T follicular helper cell (primary cell): ENCODE results near the gene KRTAP4-11.
"Not testable (repeated sequence)": the region's sequence is repeated elsewhere in the genome, so short reads cannot be mapped to it uniquely, and the experiment has no call there.

Experiments
- DNase-seq: peaks from one replicate; pipeline ENCODE4 v3.0.0-alpha.2; 2020; ENCODE audit warnings: low read depth

Gene KRTAP4-11

DNA sequence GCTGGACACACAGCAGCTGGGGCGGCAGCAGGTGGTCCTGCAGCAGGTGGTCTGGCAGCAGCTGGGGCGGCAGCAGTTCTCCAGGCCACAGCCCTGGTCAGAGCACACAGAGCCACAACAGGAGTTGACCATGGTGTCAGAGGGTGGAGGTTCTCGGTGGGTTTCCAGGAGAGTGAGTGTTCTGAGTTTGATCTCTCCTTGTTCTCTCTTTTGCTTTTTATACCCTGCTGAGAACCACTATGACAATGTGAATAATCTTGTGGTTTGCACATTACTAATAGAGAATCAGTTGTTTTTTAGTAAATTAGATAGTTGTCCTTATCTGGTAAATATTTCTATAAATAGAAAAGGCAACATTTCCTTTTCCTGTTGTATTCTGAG, 5.8 kb upstream of the KRTAP4-11 start, which contains the start of gene KRTAP4-12:
KRTAP4-12 (minus strand) TSS at position 192 of the 381 bp plus-strand sequence; CDS start at position 132, 60 bp downstream.
- not testable (repeated sequence) for DNase-seq

DNA sequence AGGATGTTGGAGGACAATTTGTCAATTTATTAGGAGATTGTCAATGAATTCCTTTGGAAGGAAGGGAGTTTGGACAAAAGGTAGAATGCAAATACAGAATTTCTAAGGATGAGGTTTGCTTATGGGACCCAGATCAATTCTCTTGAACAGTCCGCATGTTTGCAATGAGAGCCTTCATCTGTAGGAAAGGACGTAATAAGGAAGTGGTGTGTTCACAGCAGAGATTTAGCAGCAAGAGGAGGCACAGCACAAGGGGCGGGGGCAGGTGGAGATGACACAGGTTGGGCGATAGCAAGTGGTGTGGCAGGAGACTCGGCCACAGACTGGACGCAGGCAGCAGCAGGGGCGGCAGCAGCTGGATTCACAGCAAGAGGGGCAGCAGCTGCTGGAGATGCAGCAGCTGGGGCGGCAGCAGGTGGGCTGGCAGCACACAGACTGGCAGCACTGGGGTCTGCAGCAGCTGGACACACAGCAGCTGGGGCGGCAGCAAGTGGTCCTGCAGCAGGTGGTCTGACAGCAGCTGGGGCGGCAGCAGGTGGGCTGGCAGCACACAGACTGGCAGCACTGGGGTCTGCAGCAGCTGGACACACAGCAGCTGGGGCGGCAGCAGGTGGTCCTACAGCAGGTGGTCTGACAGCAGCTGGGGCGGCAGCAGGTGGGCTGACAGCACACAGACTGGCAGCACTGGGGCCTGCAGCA, 5.3 kb upstream of the KRTAP4-11 start:
- not testable (repeated sequence) for DNase-seq

DNA sequence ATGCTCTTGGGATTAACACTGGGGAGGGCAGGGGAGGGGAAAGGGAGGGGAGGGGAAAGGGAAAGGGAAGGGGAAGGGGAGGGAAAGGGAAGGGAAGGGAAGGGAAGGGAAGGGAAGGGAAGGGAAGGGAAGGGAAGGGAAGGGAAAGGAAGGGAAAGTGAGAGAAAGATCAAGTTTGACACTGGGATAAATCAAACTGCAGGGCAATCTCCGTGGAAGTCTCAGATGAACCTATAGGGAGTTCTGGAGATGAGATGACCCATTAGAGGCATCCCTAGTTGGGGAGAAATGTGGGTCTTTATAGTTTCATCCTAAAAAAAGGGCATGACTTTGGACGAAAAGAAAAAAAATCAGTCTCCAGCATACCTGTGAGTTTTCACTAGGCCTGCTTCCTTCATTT, 3.6 kb upstream of the KRTAP4-11 start:
- DNase-seq = no peak

- DNase-seq = not testable (repeated sequence)
Observed at GRCh38 chr17:41119696-41120690, 1.8 kb upstream of the KRTAP4-11 start.

- DNase-seq = no peak
Observed at GRCh38 chr17:41118721-41119120, 548 bp upstream of the KRTAP4-11 start.

- DNase-seq = no peak
Observed at GRCh38 chr17:41116297-41116696, 1.9 kb downstream of the KRTAP4-11 start.

DNA sequence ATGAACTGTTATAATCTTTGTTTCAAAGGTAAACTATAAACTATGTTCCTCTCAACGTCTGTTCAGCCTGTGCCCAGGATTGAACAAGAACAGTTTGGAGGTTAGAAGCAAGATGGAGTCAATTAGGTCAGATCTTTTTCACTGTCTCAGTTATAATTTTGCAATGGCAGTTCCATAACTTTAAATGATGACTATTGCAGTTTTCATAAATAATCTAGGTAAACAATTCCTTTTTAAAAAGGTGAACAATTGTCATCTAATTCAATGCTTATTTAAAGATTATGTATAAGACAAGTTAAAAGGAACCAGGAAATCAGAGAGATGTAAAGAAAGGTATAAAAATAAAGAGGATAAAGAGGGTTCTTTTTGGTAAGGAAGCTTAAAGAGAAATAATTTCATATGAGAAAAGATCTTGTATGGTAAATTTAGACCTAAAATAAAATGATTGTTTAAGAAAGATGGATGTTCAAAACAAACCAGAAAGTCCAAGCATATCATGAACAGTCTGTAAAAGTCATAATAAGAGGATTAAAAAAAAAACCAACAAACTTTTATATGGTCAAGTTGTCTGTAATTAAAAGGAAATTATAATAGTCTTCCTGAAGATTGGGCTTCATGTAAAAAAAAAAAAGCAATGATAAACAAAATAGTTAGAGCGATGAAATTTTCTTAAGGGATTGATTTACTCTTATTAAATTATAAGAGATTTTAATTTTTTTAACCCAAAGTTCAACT, 6.9 kb downstream of the KRTAP4-11 start:
- no peak for DNase-seq

DNA sequence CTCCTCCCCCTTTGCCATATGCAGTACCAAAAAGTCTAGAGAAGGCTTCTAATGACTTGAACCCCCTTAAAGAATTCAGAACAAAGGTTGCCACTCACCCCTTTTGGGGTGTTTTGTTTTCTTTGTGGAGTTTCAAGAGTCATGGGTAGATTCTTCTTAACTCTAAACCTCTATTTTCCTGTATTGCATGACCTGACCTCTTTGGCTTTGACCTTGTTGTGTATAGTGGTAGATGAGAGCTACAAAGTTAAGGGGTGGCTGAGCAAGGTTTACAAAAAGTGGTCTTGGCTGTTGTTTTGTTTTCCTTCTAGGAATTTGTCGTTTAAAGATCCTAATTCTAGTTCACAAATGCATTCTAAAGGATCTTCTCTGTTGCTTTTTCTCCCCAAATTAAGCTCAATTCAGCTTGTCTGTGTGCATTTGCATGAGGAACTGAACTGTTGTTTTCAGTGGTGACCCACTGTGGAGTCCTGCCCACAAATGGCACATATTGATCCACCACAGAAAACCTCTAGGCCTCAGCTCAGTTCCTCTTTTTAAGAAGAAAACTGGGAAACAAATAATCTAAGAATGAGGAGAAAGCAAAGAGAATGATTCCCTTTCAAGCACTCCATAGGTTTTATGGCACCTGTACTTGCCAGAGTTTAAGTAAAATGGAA, 9.3 kb downstream of the KRTAP4-11 start:
- DNase-seq = not testable (repeated sequence)

DNA sequence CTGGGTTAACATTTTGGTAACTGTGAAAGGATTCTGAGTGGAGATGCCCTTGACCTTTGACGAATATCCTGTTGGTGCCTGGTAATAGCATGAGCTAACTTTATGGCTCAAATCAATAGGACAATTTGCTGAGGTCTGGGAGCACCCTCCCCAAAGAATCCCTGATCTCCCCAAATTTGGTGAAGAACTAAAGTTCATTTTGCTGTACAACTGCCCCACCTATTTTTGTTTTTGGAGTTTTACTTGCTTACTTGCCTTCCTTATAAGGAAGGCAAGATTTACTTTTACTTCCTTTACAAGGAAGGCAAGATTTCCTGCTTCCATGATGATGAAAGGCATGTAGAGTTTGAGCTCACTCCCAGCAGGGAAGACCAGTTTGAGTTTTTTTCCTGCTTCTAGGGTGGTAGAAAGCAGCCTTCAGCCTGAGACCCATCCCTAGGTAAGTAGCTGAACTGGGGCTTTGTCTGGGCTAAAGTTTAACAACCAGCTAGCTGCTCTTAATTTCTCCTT, 10.2 kb downstream of the KRTAP4-11 start:
- DNase-seq = no peak

GRCh38 chr17:41105347-41105746, 12.8 kb downstream of the KRTAP4-11 start, which contains the start of gene KRTAP4-9:
TSS of gene KRTAP4-9 (plus strand) at chr17:41105389. CDS start at chr17:41105389, 0 bp downstream.
- DNase-seq = not testable (repeated sequence)

DNA sequence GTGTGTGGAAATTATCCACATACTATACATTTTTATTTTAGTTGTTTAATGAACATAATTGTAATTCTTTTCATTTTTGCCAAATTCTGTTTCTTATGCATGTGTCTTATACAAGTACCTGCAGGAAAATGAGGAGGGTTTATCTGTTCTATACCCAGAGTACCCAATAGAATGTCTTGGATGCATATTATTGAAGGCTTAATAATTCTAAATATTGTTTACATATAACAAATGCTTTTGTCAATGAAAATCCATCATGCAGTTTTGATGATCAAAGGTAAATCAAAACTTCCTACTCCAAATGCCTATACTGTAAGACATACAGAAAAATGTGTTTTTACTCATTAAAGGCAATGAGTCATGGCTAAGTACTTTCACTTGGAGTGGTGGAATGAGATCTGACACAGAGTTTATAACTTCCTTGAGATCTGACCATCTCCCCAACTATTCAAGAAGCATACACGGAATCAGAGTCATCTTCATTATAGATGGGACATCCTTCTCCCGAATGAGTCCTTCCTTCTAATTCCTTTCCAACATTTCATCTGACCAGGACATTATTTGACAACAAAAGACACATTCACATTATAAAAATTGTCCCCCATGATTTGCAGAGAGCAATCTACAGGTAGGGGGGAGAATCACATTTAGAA, 13.7 kb downstream of the KRTAP4-11 start:
- DNase-seq = not testable (repeated sequence)

DNA sequence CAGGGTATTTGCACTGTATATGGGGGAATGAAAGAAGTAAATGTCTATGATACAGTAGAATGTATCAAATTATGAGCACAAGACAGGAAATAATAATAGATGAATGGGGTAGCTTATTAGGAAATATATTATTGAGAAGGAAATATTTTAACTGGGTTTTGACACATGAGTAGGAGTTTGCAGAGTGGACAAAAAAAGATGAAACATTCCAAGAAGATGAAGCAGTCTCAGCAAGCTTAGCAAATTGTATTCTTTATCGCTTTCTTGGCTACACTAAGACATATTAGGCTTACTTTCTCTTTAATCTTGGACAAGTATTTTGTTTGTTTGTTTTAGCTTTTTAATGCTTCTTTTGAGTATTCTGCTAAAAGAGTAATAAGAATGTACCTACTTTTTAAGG, 14.3 kb downstream of the KRTAP4-11 start:
- no peak for DNase-seq

DNA sequence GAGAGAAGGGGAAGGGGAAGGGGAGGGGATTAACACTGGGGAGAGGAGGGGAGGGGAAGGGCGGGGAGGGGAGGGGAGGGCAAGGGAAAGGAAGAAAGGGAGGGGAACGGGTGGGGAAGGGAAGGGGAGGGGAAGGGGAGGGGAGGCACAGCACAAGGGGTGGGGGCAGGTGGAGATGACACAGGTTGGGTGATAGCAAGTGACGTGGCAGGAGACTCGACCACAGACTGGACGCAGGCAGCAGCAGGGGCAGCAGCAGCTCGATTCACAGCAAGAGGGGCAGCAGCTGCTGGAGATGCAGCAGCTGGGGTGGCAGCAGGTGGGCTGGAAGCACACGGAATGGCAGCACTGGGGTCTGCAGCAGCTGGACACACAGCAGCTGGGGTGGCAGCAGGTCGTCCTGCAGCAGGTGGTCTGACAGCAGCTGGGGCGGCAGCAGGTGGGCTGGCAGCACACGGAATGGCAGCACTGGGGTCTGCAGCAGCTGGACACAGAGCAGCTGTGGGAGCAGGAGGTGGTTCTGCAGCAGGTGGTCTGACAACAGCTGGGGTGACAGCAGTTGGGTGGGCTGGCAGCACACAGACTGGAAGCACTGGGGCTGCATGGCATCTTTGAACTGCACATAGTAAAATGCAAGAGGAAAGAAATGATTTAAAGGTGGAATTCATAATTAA, 16.4 kb downstream of the KRTAP4-11 start, which contains the start of gene KRTAP4-16:
KRTAP4-16 (minus strand) TSS at position 624 of the 674 bp plus-strand sequence; CDS start at position 624, 0 bp downstream.
- no peak for DNase-seq

DNA sequence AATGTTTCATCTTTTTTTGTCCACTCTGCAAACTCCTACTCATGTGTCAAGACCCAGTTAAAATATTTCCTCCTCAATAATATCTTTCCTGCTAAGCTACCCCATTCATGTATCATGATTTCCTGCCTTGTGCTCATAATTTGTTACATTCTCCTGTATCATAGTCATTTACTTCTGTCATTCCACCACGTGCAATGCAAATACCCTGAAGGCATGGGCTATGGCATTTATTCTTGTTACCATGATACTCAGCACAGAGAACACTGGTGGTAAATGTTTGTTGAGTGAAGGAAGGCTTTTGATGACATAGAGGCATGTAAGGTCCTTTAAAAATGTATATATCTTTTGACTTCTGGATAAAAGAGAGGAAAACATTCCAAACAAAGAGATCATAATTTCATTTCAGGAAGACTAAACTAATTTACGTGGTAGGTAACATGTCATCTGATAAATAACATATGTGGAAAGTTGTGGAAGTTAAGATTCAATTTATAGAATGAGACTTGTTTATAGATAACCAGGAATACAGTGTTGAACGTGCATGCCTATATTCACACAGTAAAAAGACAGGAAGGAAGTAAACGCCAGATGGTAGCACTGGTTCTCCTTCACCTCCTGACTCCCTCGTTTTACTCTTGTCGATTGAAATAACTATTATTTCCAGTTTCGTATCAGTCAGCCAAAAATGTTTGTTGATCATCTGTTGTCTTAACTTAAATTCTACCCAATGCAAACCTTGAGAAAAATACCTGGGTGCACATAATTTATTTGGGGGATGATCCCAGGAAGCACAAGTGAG, 18.3 kb downstream of the KRTAP4-11 start:
- DNase-seq = not testable (repeated sequence)

DNA sequence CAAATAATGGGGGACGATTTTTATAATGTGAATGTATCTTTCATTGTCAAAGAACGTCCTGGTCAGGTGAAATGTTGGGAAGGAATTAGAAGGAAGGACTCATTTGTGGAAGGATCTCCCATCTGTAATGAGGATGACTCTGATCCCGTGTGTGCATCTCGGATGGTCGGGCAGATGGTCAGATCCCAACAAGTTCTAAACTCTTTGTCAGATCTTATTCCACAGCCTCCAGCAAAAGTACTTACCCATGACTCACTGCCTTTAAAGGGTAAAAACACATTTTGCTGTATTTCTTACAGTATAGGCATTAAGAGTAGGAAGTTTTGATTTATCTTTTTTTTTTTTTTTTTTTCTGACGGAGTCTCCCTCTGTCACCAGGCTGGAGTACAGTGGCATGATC, 19.7 kb downstream of the KRTAP4-11 start:
- no peak for DNase-seq

GRCh38 chr17:41098042-41098441, 20.1 kb downstream of the KRTAP4-11 start, which contains the start of gene KRTAP4-8:
TSS of gene KRTAP4-8 (minus strand) at chr17:41098142. CDS start at chr17:41098084, 58 bp downstream.
- no peak for DNase-seq

- DNase-seq = no peak
Observed at GRCh38 chr17:41096055-41096454, 22.1 kb downstream of the KRTAP4-11 start.

- DNase-seq = not testable (repeated sequence)
Observed at GRCh38 chr17:41088760-41089352, 29.3 kb downstream of the KRTAP4-11 start.
